D341Med (cell line): Measurements from ENCODE around the gene SMTNL2.
"Not testable (repeated sequence)": the region's sequence is repeated elsewhere in the genome, so short reads cannot be mapped to it uniquely, and the experiment has no call there.

Experiments used
- DNase-seq: peaks from one replicate; pipeline ENCODE4 v3.0.0; 2012; ENCODE audit warnings: low spot score

Gene SMTNL2

GRCh38 chr17:4635823-4636375 is 51.6 kb downstream of the SMTNL2 start:
- no peak for DNase-seq

GRCh38 chr17:4636474-4637100 is 52.3 kb downstream of the SMTNL2 start:
- DNase-seq = no peak

GRCh38 chr17:4638766-4639165 is 54.4 kb downstream of the SMTNL2 start:
- not testable (repeated sequence) for DNase-seq

- peak; percentile 39 for DNase-seq
Measured at GRCh38 chr17:4639301-4640059, 55.2 kb downstream of the SMTNL2 start.

GRCh38 chr17:4640569-4641188 is 56.4 kb downstream of the SMTNL2 start:
- not testable (repeated sequence) for DNase-seq

- no peak for DNase-seq
Measured at GRCh38 chr17:4641297-4642195, 57.2 kb downstream of the SMTNL2 start, which contains the start of gene ALOX15. ALOX15 (minus strand) TSS chr17:4641678; CDS start chr17:4641651, 27 bp downstream.

- DNase-seq = no peak
Measured at GRCh38 chr17:4642286-4642685, 58.0 kb downstream of the SMTNL2 start.

- no peak for DNase-seq
Measured at GRCh38 chr17:4643676-4644075, 59.3 kb downstream of the SMTNL2 start.

- DNase-seq = no peak
Measured at GRCh38 chr17:4645642-4646041, 61.3 kb downstream of the SMTNL2 start.

- no peak for DNase-seq
Measured at GRCh38 chr17:4648741-4649140, 64.4 kb downstream of the SMTNL2 start.

- no peak for DNase-seq
Measured at GRCh38 chr17:4652997-4653396, 68.7 kb downstream of the SMTNL2 start.

- DNase-seq = not testable (repeated sequence)
Measured at GRCh38 chr17:4655933-4656332, 71.6 kb downstream of the SMTNL2 start.

GRCh38 chr17:4657678-4658077 is 73.3 kb downstream of the SMTNL2 start:
- DNase-seq = no peak
